NCI-H2029 treated with DMSO at 0.1 percent for 48 hours (cell line): Measurements from ENCODE around the gene YEATS4.

ENCODE experiments used
- DNase-seq: peaks from one replicate; lab custom pipeline; 2025; lab: John Stamatoyannopoulos, UW

The YEATS4 gene

DNA sequence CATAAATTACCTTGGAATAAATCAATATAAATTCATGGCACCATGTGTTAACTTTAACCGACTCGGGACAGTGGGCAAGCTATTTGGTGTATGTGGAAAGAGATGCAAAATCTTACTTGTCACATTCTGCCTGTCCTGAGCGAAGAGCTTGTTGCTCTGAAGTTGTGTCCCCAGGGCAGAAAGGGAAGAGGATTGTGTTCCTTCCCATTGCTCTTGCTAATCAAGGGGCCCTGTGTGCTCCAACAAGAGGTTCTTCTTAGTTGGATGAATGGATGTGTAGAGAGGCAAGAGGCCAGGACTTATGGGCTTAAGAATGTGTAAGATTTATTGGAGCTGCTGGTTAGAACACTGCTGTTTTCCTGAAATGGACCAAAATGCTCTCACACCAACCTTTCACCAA lies 74.1 kb downstream of the YEATS4 start:
- DNase-seq, result no peak

DNA sequence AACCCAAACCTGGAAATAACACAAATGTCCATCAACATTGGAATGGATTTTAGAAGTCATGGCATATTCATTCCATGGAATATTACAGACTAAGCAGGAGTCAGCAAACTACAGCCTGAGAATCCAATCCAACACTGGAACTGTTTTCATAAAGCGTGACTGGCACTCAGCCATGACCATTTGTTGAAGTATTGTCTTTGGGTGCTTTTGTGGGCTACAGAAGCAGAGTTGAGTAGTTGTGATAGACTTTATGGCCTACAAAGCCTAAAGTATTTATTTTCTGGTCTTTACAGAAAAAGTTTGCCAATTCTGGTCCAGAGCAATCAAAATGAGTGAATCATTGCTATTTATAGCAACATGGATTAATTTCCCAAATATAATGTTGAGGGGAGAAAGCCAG lies 76.1 kb downstream of the YEATS4 start:
- DNase-seq, result peak; percentile 9

DNA sequence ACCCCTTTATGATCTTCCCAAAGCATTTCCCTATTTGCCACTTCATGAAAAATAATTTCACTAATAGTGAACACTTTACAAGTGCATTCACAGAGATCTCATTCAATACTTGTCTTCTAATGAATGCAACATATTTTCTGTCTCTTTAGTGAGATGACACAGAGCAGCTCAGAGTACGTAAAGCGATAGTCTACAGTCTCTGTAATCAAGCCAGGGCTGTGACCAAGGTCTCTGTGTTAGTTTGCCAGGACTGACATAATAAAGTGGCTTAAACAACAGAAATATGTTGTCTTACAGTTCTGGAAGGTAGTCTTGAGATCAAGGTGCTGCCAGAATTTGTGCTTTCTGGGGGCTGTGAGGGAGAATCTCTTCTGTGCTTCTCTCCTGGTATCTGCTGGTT lies 77.5 kb downstream of the YEATS4 start:
- no peak for DNase-seq

DNA sequence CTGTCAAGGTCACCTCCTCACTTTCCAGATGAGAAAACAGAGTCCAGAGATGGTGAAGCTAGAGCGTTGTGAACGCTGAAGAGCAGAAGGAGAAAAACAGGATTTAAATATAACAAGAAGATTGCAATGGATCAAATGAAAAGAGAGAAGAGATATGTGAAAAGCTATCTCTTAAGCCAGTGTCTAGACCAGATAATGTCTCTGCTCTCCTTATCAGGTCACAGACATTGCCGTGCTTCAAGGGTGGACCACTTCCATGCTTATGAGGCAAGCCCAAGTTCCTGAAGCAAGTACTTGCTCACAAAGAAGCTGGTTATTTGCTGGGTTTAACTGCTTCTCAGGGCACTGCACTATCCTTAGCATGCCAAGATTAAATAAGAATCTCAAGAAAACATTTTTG lies 79.0 kb downstream of the YEATS4 start:
- DNase-seq, result no peak

DNA sequence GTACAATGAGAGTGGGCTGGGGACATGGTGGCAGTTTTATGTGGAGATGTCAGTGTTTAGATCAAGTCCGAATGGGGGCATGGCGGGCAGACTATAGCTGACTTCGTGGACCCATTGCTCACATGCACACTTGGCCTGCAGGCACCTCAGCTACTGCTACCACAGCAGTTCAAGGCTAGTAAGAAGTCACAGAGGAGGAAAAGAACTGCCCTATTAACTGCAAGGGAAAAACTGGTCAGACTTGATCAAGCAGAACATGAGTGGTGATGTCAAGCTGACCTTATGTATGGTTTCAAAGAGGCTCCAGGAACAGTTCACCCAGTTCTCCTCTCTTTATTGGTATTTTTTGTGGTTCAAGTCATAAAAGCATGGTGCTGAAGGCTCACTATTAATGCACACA lies 80.5 kb downstream of the YEATS4 start:
- DNase-seq, result no peak
